HG03439 (cell line): ENCODE data around the gene SND1.

Experiments used
- ATAC-seq: cut with Tn5 transposase; IDR thresholded peaks from one replicate; pipeline ENCODE4 v1.9.1; 2021; ENCODE audit warnings: mild to moderate bottlenecking, moderate library complexity; ENCODE audit not compliant: unreplicated experiment

SND1 gene

DNA sequence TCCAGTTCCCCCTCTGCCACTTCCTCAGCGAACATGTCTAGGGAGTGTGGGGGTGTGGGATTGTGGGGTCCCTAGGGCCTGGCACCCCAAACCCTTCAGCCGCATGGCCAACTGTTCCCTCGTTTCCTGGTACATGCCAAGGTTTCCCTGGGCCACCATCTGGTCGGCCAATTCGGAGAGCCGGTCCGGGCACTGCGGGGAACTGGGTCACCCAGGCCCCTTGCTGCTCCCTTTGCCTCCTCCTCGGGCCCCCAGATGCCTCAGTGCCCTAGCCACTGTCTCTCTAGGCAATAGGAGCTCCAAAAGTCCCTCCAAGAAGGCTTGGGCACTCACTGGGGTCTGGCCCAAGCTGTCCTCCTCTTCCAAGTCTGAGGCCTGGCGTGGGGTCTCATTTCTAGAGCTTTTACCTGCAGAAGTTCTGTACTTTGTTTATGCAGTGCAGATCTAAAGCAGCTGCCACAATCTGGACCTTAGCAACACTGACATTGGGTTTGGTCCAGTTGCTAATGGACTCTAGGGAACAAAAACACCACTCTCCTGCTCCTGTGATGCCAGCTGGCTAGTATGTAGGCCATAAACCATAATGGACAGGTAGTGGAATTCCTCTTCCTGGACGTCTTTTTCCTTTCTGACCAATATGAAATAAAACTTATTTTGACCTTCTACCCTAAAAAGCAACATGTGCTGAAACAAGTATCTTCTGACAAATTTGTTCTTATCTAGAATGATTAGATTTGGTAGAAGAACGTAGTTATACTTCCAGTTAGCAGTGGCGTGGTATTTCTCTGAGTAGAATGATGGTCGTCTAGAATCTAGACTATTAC, 206.3 kb downstream of the SND1 start:
- ATAC-seq = no peak

DNA sequence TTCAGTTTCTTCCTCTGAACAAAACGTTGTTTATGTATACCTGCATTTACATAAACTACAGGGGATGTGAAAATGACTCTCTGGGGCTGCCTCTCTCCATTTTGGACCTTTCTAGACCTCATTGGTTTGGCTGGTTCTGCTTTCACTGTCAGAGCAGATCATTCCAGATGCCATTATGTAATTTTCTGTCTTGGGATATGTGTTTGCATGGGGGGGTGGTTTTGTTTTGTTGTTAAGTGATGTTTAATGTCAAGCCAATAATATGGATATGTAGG, 206.9 kb downstream of the SND1 start:
- ATAC-seq = no peak

DNA sequence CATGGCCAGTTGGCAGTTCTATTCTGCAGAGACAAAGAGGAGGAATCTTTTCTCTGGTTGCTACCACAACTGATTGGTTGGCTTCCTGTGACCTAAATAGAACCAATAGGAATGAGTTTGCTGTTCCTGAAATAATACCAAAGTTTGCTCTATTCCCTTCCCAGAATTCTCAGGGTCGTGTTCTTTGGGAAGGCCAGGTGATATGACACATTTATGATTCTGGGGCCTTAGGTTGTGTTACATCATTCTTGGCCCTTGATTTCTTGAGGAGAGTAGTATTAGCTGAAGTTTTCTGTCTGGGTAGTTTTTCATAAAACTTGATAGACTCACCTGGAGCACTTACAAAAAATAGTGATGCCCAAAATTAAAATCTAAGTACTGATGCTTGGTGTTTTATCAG, 207.3 kb downstream of the SND1 start:
- no peak for ATAC-seq

DNA sequence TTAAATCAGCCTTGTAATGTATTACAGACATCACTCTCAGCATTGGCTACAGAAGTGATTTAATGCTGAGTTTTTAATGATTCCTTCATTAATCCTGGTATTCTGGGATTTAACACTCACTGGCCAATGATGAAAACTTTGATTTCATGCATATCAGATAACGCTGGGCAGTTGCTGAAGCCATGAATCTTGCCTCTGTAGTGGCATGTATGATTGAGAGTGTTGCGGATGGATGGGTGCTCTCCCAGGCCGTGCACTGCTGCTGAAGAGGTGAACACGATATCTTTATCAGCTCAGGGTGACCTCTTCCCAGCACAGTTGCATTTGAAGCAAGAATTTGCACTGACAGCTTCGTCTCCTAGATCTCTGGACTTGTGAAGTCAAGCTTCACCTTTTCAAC, 210.5 kb downstream of the SND1 start:
- ATAC-seq = no peak

DNA sequence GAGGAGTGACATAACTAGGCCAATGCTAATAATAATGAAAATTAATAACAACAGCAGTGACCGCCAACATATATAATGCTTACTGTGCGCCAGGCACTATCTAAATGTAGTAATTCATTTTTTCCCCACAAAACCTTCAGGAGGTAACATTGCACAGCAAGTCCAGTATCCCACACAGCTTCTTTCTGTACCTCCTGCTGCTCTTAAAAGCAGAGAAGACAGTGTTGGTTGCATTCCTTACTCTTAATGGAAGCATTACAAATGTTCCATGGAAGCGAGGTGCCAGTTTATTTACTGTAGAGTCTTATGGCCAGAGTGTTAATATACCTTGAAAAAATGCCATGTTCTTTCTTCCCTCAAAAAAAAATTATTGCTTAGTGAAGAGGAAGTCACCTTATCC, 211.1 kb downstream of the SND1 start:
- no peak for ATAC-seq

DNA sequence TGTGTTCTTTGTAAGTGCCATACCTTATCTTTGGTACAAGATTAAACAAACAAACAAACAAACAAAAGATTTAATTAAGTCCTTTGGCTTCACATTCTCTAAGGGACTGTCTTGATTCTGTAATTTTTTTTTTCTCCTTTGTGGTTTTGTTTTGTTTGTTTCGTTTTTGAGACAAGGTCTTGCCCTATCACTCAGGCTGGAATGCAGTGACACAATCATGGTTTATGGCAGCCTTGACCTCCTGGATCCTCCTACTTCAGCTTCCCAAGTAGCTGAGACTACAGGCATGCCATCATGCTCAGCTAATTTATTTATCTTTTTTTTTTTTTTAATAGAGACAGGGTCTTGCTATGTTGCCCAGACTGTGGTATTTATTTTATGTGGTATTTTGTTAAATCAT, 213.5 kb downstream of the SND1 start:
- ATAC-seq = no peak

DNA sequence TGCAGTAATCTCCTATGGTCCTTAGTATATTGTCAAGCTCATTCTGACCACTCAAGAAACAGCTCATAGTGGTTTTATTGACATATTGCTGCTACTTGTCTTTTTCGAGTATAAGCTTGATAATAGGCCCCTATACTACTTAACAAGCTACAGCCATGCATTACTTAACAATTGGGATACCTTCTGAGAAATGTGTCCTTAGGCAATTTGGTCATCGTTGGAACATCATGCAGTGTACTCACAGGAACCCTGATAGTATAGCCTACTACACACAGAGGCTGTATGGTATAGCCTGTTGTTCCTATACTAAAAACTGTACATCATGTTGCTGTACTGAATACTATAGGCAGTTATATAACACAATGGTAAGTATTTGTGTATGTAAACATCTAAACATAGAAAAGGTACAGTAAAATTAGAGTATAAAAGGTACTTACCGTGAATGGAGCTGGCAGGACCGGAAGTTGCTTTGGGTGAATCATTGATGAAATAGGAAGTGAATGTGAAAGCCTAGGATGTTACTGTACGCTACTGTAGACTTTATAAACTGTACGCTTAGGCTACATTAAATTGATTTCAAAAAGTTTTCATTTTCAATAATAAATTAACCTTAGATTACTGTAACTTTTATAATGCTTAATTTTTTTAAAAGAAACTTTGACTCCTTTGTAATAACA, 218.4 kb downstream of the SND1 start:
- ATAC-seq = no peak

DNA sequence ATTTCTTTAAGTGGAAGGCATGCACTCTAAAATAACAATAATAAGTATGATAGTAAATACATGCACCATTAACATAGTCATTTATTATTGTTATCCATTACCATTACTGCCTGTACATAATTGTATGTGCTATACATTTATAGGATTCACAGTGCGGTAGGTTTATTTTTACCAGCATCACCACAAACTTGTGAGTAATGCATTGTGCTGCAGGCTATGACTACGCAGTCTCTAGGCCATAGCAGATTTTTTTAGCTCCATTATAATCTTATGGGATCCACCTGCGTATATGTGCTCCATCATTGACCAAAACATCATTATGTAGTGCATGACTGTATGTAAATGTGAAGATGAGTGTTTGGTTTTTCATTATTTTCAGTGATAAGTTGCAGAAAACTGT, 219.2 kb downstream of the SND1 start:
- no peak for ATAC-seq

DNA sequence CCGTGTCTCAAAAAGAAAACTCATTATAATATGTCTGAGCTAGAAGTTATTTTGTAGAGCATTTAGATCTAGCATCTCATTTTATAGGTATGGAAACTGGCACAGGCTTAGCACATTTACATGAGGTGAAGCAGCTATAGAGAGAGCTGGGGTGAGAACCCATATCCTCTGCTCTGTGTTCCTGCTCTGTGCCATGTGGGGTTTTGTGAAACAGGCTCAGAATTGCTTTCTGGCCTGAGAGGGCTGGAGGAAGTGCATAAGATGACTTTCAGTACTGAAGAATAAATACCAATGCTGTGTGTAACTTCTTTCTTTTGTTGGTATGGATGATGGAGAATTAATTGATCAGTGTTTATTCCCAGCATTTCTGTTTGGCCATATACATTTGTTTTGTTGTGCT, 220.1 kb downstream of the SND1 start:
- no peak for ATAC-seq

DNA sequence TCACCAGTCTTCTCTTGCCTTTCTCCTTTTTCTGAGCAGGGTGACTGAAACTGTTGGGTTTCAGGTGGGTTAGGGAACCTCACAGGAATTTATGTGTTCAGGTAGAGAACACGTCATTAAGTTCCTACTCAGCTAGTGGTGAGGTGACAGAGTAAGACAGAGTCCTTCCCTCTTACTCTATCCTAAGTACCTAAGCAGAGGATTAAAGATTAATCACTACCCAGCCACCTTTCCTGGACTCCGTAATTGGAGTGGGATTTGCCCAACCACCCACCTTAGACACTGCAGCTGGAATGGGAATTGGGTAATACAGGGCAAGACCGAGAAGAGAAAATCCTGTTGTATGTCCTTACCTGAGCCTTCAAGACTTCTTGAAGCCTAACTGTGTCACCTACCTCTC, 221.2 kb downstream of the SND1 start:
- no peak for ATAC-seq

DNA sequence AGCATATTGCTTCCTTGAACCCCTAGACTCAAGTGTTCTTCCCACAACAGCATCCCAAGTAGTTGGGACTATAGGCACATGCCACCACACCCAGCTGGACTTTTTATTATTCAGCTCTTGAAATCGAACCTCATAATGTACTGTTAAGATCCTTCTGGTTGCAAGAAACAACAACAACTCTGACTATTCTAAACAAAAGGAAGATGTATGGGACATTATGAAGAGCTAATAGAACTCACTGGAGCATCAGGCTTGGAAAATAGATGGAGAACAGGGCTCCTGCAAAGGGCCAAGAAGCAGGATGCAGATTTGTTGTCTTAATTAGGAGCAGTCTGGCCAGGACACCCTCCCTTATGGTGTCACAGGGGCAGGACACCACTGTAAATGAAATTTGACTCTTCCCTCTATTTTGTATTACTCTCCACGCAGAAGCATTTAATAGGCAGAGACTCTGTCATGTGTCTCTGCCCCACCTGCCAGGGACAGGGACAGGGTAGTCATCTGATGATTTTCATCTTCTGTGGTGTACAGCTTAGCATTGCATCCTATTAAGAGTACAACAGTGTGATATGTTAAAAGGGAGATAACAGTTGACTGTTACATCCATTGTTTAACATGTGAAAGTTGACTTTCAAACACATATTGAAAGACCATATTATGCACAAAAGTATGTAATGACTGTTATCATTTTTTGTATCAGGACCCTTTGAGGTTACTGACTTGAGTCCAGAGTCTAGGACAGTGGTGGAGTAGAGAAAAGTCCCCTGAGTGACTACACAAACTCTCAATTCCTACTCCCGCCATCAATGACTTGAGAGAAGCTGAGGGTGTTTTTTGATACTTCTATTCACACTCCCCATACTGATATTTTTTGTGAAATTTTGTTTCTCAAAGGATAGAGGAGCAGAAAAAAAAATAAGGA, 222.0 kb downstream of the SND1 start:
- no peak for ATAC-seq

DNA sequence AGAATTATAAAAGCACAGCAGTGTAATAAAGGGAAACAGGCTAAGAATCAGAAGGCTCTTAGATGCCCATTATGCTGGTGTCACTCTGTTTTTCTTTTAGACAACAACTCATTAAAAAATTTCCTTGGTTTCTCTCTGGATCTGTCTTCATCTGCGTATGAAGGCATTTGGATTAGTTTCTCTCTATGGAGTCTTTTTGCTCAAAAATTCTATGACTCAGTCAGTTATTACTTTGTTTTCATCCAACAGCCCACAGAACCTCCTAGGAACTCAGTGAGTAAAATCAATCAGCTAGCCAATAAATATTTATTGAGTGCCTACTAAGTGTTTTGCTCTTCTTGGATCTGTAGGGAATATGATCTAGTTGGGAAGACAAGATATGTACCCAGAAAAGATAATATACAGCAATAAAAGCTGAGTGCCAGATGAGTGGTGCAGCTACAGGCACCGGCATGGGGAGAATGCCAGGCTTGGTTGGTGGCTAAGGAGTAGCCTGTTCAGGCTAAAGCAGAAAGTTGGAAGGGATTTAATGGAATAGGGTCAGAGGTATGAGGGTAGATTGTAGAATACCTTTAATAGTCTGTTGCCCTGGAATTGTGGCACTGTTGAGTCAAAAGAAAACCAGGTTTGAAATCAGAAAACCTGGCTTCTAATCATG, 223.1 kb downstream of the SND1 start:
- no peak for ATAC-seq

DNA sequence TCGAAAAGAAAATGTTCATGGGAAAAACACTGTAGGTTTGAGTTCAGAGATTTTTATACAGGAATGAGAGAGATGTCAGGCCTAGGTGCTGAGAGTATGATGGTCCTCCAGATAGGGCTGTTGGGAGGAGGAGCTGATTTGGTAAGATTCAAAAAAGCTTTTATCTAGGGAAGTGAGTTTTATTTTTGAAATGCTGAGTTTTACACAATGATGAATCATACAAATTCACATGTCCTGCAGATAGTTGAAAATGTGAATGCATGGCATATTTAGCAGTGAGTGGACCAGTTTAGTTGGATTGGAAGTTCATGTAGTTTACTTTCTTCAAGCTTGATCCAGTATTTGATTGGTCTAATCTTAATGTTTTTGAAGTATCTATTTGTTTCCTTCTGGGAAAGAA, 224.4 kb downstream of the SND1 start:
- ATAC-seq = no peak

DNA sequence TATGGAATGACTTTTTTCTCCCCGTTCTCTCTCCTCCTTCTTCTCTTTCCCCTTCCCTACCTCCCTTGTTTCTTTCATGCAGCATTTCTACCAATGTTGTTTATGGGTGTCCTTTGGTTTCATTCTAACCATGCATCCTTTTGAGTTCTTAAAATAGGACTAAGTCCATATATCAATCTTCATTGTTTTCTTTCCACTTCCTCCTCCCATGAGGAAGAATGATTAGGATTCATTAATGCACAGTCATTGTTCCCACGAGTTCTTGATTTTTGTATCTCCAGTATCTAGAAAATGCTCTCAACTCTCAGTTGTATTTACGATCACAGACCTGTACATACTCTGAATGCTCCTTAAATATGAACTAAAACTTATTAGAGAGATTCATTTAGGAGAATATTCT, 226.0 kb downstream of the SND1 start:
- ATAC-seq = no peak

DNA sequence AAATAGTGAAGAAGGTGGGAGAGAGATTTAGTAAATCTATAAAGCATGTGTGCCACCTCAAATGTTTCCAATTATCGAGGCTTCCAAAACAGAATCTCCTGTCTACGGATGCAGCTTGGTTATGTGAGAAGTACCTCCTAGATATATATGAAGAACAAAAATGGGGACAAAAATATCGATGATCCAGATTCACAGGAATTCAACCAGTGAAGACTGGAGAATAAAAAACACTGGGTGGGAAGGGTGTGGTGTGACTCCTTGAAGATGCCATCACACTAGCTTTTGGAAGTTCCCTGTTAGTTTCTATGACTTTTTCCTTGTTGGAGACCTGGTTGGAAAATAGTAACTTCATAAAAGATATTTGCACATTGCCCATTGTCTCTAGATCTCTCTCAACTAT, 226.8 kb downstream of the SND1 start:
- no peak for ATAC-seq

DNA sequence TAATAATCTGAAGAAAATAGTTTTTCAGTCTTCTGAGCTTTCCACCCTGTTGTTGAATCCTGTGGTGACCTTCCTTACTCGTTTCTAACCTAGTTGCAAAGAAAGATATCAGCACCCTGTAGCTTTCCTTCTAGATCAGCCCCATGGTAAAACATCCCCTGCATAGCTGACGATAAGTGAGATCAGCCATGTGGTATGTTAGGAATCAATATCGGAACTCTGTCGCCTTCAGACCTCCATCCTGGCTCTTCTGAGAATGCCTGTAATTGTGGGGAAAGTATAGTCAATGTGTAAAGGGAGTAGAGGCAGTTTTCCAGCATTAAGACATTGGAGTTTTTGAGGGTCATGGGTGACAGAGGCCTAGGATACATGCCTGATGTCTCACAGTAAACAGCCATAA, 227.4 kb downstream of the SND1 start:
- no peak for ATAC-seq

DNA sequence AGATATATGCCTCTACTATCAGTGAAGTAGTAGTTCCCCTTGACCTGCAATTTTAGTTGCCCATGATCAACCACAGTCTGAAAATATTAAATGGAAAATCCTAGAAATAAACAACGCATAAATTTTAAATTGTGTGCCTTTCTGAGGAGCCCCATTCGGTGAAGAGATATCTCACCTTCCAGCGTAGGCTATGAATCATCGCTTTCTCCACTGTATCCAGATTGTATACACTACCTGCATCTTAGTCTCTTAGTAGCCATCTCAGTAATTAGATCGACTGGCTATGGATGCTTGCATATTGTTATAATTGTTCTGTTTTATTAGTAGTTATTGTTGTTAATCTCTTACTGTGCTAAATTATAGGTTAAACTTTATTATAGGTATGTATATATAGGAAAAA, 227.9 kb downstream of the SND1 start:
- ATAC-seq = no peak

DNA sequence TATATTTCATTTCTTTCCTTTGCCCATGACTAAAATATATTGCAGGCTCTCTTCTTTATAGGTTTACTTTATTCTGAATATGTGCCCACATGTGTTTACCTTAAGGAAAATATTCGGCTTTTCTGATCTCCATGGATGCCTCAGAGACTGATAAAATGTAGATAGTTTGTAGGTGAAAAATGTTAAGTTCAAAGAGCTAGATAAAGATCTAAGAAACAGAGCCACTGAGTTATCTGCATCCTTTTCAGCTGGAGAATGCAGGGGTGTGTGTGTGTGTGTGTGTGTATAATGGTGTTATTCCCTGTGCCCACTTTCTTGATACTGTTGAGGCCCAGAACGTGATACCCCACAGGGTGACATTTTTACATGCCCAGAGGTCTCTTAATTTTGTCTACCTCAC, 228.5 kb downstream of the SND1 start:
- no peak for ATAC-seq

DNA sequence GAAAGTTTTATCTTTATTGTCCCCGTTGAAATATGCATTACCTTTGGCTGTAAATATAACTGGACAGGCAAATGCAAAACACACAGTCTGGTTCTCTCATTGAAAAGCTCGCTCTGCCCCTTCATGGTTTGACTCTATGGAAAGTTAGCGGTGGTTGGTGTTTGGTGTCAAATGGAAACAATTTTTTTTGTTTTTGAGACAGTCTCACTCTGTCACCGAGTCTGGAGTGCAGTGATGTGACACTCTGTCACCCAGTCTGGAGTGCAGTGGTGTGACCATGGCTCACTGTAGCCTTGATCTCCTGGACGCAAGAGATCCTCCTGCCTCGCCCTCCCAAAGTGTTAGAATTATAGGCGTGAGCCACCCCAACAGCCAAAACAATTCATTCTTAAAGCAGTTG, 229.6 kb downstream of the SND1 start:
- ATAC-seq = no peak

DNA sequence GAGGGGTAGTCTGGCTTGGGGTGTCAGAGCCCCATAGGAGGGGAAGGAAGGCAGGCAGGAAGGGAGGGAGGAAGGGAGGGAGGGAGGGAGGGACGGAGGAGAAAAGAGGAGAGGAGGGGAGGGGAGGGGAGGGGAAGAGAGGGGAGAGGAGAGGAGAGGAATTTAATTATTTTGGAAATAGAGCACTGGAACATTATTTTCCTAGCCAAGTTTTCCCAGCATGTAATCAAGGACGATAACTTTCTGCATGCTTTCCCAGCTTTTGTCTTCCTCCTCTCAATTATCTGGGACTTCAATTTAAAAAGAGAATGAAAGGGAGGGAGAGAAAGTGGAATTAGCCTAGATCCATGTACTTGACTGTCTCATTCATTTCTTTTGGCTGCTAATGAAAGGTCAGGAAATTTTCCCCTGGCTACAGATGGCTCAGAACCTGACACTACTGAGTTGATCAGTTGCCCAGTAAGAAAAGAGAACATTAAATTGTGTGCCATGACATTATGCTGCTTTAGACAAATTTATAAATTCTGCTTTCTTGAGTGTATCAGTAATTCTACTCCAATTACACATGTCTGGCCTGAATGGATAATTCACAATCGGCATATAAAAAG, 230.4 kb downstream of the SND1 start:
- ATAC-seq = no peak

DNA sequence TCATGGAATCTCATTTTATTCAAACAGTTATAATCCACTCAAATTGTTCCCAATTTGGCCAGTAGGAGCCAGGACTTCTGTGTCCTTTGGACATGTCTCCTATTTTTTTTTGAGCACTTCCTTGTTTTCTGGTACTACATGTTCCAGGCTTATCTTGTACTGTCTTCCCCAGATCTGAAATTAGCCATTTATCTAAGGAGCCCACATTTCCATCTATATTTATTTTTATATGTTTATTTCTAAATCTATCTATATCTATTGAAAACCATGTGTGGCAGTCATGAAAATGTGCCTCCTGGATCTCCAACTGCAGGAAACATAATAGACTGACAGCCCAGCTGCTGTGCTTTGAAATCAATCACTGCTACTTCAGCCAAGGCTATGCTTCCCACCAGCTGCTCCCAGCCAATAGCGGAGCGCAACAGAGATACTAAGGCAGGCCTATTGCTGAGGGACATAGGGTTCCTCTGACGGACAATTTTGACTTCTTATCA, 232.1 kb downstream of the SND1 start:
- ATAC-seq = no peak
